Measurements from ENCODE around the gene PRM1. TPM values are rescaled to one million over a fixed set of nuclear protein-coding genes. Genes with fewer than 3 reads are reported as not detected.

Gene PRM1
- total and polyA plus RNA-seq, 2 of the 13 experiments (the other 11 are each of a cell fraction or from before 2014, with no cell fraction given): not detected

DNA sequence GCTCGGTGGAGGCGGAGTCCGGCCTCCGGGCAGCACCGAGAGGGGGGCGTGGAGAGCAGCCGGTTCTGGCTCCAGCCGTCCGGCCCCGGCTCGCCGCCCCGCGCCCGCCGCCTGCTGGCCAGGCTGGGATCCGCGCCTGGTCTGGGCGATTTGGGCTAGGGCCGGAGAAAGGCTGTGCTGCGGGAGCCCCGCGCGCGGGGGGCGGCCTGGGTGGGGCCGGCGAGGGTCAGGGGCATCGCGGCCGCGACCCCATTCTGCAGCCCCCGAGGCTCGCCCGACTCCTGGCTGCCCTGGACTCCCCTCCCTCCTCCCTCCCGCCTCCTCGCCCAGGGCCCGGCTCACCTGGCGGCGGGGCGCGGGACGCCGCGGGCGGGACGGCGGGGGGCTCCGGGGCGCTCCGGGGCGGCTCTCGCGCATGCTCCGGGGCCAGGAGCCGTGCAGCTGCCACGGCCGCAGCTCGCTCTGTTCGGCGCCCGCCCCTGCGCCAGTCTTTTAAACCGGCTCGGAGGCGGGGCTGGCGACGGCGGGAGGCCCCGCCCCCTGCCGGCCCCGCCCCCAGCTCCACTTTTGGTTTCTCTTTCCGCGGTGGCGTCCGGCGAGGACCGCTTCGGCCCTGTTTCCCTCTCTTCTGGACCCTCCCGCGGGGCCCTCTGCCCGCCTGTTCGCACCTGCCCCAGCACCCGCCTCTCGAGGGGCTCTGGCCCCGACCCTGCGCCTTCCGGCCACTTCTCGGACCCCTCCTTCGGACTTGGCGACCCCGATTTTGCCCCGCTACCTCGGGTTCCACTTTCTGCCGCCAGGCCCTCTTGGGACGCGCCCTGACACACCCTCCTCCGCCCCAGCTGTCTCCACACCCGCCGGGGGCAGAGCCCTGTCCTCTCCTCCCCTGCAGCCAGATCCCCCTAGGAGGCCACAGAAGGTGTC is 25.1 kb downstream of the PRM1 start, which contains the start of gene SOCS1 (continued):
- TF ChIP-seq, protein P1, sequence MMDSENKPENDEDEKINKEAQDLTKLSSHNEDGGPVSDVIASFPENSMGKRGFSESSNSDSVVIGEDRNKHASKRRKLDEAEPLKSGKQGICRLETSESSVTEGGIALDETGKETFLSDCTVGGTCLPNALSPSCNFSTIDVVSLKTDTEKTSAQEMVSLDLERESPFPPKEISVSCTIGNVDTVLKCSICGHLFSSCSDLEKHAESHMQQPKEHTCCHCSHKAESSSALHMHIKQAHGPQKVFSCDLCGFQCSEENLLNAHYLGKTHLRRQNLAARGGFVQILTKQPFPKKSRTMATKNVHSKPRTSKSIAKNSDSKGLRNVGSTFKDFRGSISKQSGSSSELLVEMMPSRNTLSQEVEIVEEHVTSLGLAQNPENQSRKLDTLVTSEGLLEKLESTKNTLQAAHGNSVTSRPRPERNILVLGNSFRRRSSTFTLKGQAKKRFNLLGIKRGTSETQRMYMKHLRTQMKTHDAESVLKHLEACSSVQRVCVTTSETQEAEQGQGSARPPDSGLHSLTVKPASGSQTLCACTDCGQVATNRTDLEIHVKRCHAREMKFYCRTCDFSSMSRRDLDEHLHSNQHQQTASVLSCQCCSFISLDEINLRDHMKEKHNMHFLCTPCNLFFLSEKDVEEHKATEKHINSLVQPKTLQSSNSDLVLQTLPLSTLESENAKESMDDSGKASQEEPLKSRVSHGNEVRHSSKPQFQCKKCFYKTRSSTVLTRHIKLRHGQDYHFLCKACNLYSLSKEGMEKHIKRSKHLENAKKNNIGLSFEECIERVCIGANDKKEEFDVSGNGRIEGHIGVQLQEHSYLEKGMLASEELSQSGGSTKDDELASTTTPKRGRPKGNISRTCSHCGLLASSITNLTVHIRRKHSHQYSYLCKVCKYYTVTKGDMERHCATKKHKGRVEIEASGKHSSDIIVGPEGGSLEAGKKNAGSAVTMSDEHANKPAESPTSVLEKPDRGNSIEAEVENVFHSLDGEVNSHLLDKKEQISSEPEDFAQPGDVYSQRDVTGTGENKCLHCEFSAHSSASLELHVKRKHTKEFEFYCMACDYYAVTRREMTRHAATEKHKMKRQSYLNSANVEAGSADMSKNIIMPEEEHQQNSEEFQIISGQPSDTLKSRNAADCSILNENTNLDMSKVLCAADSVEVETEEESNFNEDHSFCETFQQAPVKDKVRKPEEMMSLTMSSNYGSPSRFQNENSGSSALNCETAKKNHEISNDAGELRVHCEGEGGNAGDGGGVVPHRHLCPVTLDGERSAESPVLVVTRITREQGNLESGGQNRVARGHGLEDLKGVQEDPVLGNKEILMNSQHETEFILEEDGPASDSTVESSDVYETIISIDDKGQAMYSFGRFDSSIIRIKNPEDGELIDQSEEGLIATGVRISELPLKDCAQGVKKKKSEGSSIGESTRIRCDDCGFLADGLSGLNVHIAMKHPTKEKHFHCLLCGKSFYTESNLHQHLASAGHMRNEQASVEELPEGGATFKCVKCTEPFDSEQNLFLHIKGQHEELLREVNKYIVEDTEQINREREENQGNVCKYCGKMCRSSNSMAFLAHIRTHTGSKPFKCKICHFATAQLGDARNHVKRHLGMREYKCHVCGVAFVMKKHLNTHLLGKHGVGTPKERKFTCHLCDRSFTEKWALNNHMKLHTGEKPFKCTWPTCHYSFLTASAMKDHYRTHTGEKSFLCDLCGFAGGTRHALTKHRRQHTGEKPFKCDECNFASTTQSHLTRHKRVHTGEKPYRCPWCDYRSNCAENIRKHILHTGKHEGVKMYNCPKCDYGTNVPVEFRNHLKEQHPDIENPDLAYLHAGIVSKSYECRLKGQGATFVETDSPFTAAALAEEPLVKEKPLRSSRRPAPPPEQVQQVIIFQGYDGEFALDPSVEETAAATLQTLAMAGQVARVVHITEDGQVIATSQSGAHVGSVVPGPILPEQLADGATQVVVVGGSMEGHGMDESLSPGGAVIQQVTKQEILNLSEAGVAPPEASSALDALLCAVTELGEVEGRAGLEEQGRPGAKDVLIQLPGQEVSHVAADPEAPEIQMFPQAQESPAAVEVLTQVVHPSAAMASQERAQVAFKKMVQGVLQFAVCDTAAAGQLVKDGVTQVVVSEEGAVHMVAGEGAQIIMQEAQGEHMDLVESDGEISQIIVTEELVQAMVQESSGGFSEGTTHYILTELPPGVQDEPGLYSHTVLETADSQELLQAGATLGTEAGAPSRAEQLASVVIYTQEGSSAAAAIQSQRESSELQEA (CRISPR knock-in tag; IDR thresholded peaks at IDR 0.05; ENCODE audit: not compliant biosample characterization): no peak
- TF ChIP-seq CHCHD3 (CRISPR knock-in tag; IDR thresholded peaks at IDR 0.05): no peak; the same call in 1 of the 2 replicates
- no peak for TF ChIP-seq MTA1 (CRISPR knock-in tag; IDR thresholded peaks at IDR 0.05; ENCODE audit: borderline replicate concordance)
- TF ChIP-seq BCL6 (CRISPR knock-in tag; IDR thresholded peaks at IDR 0.05): peak; percentile 21; the same call in 1 of the 2 replicates
- TF ChIP-seq, protein P2, sequence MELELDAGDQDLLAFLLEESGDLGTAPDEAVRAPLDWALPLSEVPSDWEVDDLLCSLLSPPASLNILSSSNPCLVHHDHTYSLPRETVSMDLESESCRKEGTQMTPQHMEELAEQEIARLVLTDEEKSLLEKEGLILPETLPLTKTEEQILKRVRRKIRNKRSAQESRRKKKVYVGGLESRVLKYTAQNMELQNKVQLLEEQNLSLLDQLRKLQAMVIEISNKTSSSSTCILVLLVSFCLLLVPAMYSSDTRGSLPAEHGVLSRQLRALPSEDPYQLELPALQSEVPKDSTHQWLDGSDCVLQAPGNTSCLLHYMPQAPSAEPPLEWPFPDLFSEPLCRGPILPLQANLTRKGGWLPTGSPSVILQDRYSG (CRISPR knock-in tag; IDR thresholded peaks at IDR 0.05): peak; percentile 79
- TF ChIP-seq, protein P3, sequence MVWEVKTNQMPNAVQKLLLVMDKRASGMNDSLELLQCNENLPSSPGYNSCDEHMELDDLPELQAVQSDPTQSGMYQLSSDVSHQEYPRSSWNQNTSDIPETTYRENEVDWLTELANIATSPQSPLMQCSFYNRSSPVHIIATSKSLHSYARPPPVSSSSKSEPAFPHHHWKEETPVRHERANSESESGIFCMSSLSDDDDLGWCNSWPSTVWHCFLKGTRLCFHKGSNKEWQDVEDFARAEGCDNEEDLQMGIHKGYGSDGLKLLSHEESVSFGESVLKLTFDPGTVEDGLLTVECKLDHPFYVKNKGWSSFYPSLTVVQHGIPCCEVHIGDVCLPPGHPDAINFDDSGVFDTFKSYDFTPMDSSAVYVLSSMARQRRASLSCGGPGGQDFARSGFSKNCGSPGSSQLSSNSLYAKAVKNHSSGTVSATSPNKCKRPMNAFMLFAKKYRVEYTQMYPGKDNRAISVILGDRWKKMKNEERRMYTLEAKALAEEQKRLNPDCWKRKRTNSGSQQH (CRISPR knock-in tag; IDR thresholded peaks at IDR 0.05; ENCODE audit: low read depth): peak; percentile 85
- TF ChIP-seq SOX5 (CRISPR knock-in tag; IDR thresholded peaks at IDR 0.05; ENCODE audit: borderline replicate concordance): peak; percentile 27; the same call in 1 of the 2 replicates
- no peak for TF ChIP-seq HHEX (CRISPR knock-in tag; IDR thresholded peaks at IDR 0.05)
- no peak for TF ChIP-seq SRSF9 (IDR thresholded peaks at IDR 0.05; ENCODE audit: borderline replicate concordance, insufficient read depth, low read depth, low read length, poor library complexity, severe bottlenecking)
- no peak for TF ChIP-seq ZSCAN29 (CRISPR knock-in tag; conservative IDR thresholded peaks at IDR 0.05)
- 0 out of 4 replicates have a peak, but pooled peaks of 1 of the 2 experiments have one; percentile 16 for TF ChIP-seq EP300 (IDR thresholded peaks at IDR 0.05; ENCODE audit: low read depth in 2 of 2, low read length in 2 of 2)
- TF ChIP-seq EP300 (CRISPR knock-in tag; IDR thresholded peaks at IDR 0.05; ENCODE audit: borderline replicate concordance): peak; percentile 17; the same call in 1 of the 2 replicates
- 0 out of 2 replicates have a peak, but pooled peaks have one; percentile 12 for TF ChIP-seq ZNF614 (CRISPR knock-in tag; IDR thresholded peaks at IDR 0.05; ENCODE audit: borderline replicate concordance)
- no peak for TF ChIP-seq AGO2 (optimal IDR thresholded peaks at IDR 0.05; ENCODE audit: low read depth, low read length)
- TF ChIP-seq NR2F6 (IDR thresholded peaks at IDR 0.05): no peak
- no peak for TF ChIP-seq NR2F6 (CRISPR knock-in tag; IDR thresholded peaks at IDR 0.05)
